GM13977 (cell line): ENCODE results near the gene PSMD4.
"Not testable (repeated sequence)": the region's sequence is repeated elsewhere in the genome, so short reads cannot be mapped to it uniquely, and the experiment has no call there.

ENCODE experiments used
- DNase-seq: peaks from one replicate; pipeline ENCODE4 v3.0.0; 2012; ENCODE audit warnings: low spot score
- in situ Hi-C: fragments of 300-500 bp; cut with MboI; formaldehyde crosslinking; loops from one replicate; pipeline ENCODE4 v1.12.0; 2022; ENCODE audit warnings: low sequenced_read_pairs, low pct_unique_long_range_greater_than_20kb, mixed read lengths, inconsistent platforms; ENCODE audit not compliant: unreplicated experiment
- TF ChIP-seq, protein P1 (sequence below): IDR thresholded peaks from 2 replicates; pipeline ENCODE4 v1.5.1; 2012; ENCODE audit warnings: mild to moderate bottlenecking, control low read depth; ENCODE audit not compliant: insufficient read depth; ENCODE audit errors: extremely low read depth, missing control alignments

Gene PSMD4

GRCh38 chr1:151266821-151267220 lies 12.3 kb downstream of the PSMD4 start:
- TF ChIP-seq, protein P1, sequence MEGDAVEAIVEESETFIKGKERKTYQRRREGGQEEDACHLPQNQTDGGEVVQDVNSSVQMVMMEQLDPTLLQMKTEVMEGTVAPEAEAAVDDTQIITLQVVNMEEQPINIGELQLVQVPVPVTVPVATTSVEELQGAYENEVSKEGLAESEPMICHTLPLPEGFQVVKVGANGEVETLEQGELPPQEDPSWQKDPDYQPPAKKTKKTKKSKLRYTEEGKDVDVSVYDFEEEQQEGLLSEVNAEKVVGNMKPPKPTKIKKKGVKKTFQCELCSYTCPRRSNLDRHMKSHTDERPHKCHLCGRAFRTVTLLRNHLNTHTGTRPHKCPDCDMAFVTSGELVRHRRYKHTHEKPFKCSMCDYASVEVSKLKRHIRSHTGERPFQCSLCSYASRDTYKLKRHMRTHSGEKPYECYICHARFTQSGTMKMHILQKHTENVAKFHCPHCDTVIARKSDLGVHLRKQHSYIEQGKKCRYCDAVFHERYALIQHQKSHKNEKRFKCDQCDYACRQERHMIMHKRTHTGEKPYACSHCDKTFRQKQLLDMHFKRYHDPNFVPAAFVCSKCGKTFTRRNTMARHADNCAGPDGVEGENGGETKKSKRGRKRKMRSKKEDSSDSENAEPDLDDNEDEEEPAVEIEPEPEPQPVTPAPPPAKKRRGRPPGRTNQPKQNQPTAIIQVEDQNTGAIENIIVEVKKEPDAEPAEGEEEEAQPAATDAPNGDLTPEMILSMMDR = no peak
- in situ Hi-C loops = no loop called here
- no peak for DNase-seq

DNA sequence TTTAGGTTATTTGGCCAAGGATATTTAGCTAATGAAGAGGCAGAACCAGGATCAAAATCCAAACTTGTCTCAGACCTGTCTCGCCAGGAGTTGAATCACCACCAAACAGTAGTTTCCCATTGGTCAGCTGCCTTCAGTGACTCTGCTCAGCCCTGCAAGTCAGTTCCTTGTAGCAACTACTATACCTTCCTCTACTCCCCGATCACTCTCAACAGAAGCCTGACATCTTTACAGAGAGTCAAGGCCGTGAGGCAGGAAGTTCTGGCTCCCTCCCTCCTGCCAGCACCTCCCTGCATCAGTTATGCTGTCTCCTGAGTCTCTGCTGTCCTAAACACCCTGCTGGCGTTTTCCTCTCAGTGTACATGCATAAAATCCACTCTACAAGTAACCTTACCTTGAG lies 13.2 kb downstream of the PSMD4 start:
- TF ChIP-seq, protein P1 = no peak
- DNase-seq = no peak
- in situ Hi-C loops = no loop called here

- in situ Hi-C loops = no loop called here
- TF ChIP-seq, protein P1 = no peak
These were observed 19.5 kb downstream of the PSMD4 start for GRCh38 chr1:151273924-151274466.

GRCh38 chr1:151275341-151275740 lies 20.8 kb downstream of the PSMD4 start:
- in situ Hi-C loops, DNase-seq: not testable (repeated sequence)

More at GRCh38 chr1:151273924-151274466, 19.5 kb downstream of the PSMD4 start:
- no peak for DNase-seq

- in situ Hi-C loops = no loop called here
- no peak for DNase-seq
- TF ChIP-seq, protein P1 = no peak
These were observed 22.7 kb downstream of the PSMD4 start for GRCh38 chr1:151277249-151277648.

DNA sequence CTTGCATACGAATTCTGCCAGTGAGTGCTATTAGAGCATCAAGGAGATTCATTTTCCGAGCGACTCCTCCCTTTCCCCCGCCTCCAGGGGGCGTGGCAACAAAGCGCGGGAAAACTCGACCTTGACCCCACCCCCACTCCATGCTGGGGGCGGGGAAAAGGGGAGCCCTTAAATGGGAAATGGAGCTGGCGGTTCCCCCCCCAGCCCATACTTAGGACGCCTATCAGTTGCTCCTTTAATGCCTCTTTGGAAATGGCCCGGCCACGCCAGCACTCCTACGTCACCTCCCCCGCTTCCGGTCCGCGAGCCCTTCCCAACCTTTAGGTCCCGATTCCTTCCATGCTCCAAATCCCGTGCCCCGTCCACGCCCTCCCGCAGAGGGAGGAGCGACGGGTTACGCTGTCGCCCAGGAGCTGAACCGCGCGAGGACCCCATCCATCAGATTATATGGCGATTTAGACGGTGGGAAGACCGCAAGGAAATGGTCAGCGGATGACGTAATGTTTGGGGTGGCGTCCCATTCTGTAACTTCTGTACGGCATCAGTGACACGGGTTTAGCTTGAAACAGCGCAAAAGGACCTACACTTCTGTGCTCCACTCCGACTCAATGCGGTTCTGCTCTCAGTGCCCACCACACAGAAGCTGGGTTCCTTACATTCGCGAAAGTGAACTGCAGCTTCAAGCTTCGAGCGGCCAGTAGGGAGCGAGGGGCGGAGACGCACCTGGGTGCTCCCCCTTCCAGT lies 26.9 kb downstream of the PSMD4 start:
- DNase-seq = peak; percentile 90
- in situ Hi-C loops = no loop called here
- TF ChIP-seq, protein P1 = no peak
